Upper lobe of left lung (tissue), 4 donors: ENCODE measurements around the gene ELOA.

Source experiments
- CTCF ChIP-seq, 6 experiments: fragments of 450-650 bp in 4 of 6; fragments of 200-600 bp in 2 of 6; sonication (generic) in 2 of 6; IDR thresholded peaks; one replicate each; pipeline ENCODE4 v1.5.1; 2016 to 2019; ENCODE audit warnings: antibody characterized with exemption in 6 of 6
- POLR2AphosphoS5 ChIP-seq, 2 donors: sonication (generic); formaldehyde crosslinking; IDR thresholded peaks; one replicate each; pipeline ENCODE4 v1.5.1; 2017; ENCODE audit warnings: antibody characterized with exemption in 2 of 2

DNA sequence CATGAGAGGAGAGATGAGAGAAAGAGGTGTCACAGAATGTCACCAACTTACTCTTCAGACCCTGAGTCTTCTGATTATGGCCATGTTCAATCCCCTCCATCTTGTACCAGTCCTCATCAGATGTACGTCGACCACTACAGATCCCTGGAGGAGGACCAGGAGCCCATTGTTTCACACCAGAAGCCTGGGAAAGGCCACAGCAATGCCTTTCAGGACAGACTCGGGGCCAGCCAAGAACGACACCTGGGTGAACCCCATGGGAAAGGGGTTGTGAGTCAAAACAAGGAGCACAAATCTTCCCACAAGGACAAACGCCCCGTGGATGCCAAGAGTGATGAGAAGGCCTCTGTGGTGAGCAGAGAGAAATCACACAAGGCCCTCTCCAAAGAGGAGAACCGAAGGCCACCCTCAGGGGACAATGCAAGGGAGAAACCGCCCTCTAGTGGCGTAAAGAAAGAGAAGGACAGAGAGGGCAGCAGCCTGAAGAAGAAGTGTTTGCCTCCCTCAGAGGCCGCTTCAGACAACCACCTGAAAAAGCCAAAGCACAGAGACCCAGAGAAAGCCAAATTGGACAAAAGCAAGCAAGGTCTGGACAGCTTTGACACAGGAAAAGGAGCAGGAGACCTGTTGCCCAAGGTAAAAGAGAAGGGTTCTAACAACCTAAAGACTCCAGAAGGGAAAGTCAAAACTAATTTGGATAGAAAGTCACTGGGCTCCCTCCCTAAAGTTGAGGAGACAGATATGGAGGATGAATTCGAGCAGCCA lies 8.0 kb downstream of the ELOA start:
- TF ChIP-seq CTCF (IDR thresholded peaks at IDR 0.05) (peak in 5 of 6 experiments; percentile 35 to 54 (median 51)), POLR2AphosphoS5 (IDR thresholded peaks at IDR 0.05) (no peak)
